NCI-H2227 (cell line): ENCODE data around the gene DEFB129.
"Not testable (repeated sequence)": the region's sequence is repeated elsewhere in the genome, so short reads cannot be mapped to it uniquely, and the experiment has no call there.

Experiments
- DNase-seq: peaks from one replicate; lab custom pipeline; 2025; ENCODE audit not compliant: unreplicated experiment; lab: John Stamatoyannopoulos, UW

Gene DEFB129, protein sequence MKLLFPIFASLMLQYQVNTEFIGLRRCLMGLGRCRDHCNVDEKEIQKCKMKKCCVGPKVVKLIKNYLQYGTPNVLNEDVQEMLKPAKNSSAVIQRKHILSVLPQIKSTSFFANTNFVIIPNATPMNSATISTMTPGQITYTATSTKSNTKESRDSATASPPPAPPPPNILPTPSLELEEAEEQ

DNA sequence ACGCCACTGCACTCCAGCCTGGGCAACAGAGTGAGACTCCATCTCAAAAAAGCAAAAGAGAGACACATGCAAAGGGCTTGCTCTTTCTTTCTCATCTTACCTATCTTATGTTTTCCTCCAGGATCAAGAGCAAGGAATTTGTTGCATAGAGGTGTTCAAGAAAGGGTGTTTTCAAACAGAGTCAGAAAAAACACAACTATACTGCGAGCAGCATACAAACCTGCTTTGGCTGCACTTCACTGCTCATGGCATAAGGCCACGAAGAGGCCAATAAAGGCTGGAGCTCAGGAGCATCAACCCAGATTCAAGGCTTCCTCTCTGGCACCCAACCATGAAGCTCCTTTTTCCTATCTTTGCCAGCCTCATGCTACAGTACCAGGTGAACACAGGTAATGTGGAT lies at the start of gene DEFB129:
Gene DEFB129 (plus strand): TSS at position 301 of the 400 bp plus-strand sequence. CDS start 31 bp downstream, at position 332.
- no peak for DNase-seq

DNA sequence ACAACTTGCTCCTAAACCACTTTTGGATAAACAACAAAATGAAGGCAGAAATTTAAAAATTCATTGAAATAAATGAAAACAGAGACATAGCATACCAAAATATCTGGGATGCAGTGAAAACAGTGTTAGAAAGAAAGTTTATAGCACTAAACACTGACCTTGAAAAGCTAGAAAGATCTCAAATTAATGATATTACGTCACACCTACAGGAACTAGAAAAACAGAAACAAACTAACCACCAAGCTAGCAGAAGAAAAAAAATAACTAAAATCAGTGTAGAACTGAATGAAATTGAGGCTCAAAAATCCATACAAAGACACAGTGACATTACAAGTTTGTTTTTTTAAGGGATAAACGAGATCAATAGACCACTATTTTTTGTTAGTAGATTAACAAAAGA lies 42.8 kb upstream of the DEFB129 start:
- DNase-seq: no peak

DNA sequence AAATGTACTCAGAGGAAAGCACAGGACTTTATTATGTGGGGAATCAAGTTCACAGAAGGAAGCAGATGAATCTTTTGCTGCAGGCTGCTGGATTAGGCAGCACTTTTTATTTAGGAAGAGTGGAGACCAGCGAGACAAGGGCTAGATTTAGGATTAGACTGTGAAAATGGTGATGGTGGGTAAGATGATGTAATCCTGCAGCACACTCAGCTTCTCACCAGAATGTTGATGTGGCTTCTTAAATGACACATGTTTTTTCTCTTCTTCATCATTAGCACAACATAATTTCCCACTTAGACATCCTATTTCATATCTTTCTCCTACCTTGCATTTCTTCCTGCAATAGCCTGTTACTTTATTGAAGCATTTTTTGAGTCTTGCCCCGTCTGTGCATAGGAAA lies 39.3 kb upstream of the DEFB129 start:
- DNase-seq: no peak

DNA sequence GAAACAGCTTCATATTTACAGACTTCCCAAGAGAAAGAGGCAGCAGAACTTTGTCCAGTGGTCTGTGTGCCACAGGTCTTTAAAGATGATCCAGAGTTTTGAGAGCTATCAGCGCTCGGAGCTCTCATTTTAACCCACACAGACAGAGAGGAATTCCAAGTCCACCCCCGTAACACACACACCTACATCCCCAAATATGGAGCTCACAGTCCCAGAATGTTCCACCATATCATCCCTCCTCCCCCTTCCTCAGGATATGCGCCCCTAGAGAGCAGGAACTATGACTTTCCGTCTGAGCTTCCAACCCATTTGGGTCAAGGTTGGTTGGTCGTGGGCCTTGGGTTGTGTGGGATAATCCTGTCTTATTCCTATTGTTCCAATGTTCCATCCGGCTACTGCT lies 37.4 kb upstream of the DEFB129 start, which contains the start of gene DEFB128:
Gene DEFB128 (minus strand): TSS at position 101 of the 400 bp plus-strand sequence. CDS start 88 bp downstream, at position 13.
- no peak for DNase-seq

DNA sequence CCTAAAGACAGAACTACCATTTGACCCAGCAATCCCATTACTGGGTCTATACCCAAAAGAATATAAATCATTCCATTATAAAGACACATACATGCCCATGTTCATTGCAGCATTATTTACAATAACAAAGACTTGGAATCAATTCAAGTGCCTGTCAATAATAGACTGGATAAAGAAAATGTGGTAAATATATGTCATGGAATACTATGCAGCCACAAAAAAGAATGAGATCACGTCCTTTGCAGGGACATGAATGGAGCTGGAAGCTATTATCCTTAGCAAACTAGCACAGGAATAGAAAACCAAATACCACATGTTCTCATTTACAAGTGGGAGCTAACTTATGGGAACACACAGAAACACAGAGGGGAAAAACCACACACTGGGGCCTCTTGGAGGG lies 28.8 kb upstream of the DEFB129 start:
- no peak for DNase-seq

DNA sequence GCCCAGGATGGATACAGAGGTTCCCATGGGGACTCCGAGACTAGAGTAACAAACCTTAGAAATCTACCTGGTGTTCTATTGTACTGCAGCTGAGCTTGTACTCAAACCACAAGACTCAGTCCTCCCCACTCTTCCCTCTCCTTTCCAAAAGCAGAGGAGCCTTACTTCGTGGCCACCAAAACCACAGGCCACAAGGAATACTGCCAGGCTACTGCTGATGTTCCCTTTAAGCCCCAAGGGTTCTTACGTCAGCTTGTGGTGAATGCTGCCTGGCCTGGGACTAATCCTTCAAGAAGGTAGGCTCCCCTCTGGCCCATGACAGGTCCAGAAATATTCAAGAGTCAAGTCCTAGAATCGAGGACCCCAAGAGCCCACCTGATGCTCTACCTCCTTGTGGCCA lies 27.1 kb upstream of the DEFB129 start:
- DNase-seq: no peak

DNA sequence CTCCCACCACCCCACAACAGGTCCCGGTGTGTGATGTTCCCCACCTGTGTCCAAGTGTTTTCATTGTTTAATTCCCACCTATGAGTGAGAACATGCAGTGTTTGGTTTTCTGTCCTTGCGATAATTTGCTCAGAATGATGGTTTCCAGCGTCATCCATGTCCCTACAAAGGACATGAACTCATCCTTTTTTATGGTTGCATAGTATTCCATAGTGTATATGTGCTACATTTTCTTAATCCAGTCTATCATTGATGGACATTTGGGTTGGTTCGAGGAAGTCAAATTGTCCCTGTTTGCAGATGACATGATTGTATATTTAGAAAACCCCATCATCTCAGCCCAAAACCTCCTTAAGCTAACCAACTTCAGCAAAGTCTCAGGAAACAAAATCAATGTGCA lies 23.4 kb upstream of the DEFB129 start:
- DNase-seq: not testable (repeated sequence)

DNA sequence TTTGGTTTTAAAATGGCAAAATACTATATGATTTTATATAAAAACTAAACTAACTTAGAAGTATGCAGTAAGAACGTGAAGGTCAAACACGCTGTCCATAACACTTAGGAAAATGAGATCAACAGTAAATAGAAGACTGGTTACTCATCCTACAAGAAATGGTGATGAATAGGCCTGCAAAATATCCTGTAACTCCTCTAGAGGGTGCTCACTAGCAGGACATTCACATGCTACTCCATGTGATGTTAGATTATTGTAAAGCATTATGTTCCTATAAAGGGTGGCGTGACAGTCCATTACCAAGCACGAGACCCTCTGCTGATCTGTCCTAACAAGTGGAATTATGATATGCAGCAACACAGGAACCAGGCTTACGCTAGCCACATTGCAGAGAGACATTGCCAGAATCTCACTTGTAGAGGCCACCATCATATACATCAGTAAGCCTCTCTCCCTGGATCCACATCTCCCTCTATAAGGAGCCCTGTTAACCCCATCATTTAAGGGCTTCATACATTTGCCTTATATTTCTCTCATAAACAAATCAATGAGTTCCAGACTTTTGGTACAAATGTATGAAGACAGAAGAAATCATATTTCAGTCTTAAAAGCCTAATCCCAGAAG lies 18.0 kb upstream of the DEFB129 start:
- peak; percentile 64 for DNase-seq

DNA sequence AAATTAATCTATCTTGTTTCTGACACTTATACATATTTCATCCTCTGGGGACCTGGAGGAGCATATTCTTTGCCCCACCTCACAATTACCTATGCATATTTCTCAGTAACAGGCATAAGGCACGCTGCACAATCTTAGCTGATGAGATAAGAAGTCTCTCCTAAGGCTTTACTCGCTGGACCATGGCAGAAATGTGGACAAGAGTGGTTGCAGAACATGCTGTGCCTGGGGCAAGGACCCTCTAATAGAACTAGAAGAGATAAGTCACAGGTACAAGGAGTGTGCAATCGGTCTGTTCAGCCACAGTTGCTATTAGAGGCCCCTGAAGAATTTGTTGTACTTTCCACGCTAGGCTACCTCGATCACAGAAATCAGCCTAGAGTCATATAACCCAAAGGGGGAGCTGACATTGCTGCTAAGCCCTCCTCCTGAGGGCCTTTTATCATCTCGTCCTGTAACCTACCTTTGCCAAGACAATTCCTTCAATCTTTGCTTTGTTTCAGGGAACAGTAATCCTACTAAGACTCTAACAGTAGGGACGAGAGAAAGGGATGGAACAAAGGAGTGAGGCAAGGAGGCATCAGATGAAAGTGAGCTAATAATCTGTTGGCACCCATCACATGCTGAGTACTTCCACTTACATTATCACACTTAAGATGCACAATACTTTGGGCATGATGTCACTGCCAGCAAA lies 16.1 kb upstream of the DEFB129 start:
- DNase-seq: no peak

DNA sequence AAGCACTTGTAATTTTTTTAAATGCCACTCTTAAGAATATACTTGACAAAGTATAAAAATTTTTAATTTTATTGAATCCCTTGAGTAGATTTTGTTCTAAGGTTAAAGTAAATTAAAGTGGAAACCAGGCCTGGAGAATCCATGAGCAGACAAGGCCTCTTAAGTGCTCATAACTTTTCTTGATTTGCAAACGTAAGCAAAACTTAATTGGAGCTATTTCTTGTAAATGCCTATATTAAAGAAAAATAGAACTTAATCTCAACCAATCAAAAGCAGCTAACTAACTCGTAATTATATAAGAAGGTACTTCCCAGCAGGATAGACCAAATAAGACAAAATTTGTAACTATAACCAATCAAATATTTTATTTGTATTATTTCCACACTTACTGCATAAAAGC lies 12.7 kb upstream of the DEFB129 start:
- DNase-seq: no peak

DNA sequence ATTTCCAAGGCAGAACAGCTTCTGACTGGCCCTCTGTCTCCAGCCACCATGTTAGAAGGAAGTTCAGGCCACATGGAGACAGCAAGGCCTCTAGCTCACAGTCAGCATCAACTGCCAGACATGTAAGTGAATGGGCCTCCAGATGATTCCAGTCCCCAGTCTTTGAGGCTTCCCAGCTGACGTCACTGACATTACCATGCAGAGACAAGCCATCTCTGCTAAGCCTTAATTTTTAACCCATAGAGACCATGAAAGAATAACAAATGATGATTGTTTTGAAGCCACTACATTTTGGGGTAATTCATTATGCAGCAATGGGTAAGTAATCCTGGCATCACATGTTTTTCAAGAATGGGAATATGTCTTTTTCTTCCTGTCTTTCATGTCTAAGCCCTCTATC lies 11.3 kb upstream of the DEFB129 start:
- no peak for DNase-seq

DNA sequence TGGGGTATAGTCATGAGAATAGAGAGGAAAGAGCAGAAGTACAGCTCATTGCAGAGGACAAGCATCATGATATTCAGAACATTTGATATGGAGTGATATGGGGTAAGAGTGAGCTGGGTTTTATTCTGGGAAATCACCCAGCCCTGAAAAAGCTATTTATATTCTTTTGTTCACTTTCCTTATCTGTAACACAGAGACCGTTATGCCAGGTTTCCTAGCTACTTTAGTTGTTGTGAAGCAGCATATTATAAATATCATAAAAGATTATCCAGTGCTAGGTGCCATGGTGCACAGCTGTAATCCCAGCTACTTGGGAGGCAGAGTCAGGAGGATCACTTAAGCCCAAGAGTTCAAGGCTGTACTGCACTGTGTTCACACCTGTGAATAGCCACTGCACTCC lies 9.8 kb upstream of the DEFB129 start:
- no peak for DNase-seq

DNA sequence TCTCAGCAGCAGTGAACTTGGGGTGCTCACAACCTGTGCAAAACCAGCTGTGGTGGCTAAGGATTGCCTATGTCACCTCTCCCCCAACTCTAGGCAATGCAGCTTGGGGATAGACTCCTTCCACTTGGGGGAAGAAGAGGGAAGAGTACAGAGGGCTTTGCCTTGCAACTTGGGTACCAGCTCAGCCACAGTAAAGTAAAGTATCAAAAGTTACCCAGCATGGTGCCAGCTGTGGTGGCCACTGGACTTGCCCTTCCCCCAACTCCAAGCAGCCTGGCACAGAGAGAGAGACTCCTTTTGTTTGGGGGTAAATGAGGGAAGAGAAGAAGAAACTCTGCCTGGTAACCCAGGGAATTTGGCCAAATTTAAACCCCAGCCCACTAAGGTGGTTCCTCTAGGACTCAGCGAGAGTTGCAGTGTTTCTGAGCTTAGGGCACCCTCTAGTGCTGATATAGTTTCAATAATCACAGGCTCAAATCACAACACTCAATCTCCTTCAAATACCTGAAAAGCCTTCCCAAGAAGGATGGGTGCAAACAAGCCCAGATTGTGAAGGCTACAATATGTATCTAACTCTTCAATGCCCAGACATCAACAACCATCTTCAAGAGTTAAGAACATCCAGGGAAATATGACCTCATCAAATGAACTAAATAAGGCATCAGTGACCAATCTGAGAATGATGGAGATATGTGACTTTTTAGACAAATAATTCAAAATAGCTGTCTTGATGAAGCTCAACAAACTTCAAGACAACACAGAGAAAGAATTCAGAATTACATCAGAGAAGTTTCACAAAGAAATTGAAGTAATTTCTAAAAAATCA lies 7.6 kb upstream of the DEFB129 start:
- peak; percentile 56 for DNase-seq

DNA sequence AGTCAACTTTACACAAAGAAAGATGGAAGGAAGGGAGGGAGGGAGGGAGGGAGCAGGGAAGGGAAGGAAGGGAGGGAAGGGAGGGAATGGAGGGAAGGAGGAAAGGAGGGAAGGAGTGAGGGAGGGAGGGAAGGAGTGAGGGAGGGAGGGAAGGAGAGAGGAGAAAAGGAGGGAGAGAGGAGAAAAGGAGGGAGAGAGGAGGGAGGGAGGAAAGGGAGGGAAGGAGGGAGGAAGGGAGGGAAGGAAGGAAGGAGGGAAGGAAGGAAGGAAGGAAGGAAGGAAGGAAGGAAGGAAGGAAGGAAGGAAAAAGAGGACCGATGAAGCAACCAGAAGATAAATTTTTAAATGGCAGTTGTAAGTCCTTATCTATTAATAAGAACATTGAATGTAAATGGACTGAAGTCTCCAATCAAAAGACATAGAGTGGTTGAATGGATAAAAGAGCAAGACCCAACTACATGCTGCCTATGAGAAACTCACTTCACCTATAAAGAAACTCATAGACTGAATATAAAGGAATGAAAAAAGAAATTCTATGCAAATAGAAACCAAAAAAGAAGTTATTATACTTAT lies 5.7 kb upstream of the DEFB129 start:
- DNase-seq: no peak

DNA sequence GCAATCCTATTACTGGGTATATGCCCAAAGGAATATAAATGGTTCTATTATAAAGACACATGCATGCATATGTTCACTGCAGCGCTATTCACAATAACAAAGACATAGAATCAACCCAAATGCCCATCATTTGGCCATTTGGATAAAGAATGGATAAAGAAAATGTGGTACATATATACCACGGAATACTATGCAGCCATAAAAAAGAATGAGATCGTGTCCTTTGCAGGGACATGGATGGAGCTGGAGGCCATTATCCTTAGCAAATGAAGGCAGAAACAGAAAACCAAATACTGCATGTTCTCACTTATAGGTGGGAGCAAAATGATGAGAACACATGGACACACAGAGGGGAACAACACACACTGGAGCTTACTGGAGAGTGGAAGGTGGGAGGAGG lies 1.2 kb upstream of the DEFB129 start:
- not testable (repeated sequence) for DNase-seq

DNA sequence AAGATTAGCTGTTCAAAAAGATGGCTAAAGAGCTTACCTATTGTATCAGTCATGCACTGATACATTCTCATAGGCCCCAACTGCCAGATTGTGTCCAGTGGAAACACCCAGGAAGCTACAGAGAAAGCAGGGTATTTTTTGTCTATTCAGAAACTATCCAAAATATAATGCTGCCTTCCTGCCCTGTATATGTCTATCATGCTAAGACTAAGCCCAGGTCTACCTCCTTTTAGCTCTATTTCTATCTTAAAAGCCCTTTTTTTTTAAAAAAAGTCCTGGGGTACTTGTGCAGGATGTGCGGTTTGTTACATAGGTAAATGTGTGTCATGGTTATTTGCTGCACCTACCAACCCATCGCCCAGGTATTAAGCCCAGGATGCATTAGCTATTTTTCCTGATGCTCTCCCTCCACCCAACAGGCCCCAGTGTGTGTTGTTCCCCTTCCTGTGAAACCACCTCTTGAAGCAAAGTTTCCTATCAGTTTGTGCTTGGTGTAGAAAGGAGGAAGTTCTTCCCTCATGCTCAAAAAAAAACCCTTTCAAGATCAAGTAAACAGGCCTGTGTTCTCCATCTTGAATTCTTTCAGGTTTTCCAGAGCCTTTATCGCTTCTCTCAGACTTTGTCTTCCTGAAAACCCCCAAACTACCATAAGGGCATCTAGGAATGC lies 514 bp downstream of the DEFB129 start:
- DNase-seq: no peak

DNA sequence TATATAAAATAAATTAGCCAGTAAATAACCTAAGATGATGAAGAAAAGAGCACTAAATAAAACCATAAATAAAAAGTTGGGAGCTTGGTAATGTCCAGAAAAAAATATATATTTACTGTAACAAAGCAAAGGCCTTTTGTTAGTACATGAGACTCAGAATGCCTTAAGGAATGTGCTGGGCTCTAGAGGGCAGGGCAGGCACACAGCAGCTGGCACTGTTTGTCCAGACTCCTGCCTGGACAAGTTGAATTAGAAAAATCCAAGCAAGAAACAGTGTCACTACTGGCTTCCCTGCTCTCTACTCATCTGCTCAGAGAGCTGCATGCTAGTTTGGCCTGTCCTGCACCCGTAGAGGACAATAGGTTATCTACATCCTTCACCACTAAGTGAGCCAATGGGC lies 8.8 kb downstream of the DEFB129 start:
- DNase-seq: no peak

DNA sequence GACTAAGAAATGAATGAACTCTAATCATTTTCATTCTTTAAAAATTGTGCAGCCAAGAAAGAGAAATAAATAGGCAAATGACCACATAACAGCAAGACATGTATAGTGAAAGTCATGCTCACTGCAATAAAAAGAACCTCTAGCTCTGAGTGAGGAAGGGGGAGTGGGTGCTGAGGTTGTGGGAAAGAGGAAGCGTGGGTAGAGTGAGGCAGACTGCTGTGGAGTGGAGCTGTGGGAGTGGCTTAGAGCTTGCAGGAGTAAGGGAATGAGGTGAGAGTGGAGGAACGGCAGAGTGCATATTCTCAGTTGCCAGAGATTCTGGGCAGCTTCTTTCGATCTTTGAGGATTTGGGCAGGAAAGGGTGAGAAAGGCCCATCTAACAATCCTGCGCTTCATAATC lies 10.4 kb downstream of the DEFB129 start:
- no peak for DNase-seq

DNA sequence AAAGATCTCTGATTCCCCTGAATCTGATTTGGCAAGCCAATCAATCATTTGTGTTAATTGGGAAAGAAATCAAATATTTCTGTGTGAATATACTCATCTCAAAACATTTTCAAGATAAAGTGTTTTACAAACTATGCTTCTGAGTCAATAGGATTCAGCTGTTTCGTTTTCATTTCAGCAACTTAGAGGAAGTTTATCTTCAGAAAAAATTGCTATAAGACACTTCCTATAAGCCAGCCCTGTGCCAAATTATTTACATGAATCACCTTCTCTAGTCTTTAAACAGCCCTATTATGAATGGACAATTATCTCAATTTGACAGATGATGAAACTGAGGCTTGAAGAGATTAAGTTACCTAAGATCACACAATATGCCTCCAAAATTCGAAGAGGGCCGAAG lies 10.9 kb downstream of the DEFB129 start:
- DNase-seq: no peak

DNA sequence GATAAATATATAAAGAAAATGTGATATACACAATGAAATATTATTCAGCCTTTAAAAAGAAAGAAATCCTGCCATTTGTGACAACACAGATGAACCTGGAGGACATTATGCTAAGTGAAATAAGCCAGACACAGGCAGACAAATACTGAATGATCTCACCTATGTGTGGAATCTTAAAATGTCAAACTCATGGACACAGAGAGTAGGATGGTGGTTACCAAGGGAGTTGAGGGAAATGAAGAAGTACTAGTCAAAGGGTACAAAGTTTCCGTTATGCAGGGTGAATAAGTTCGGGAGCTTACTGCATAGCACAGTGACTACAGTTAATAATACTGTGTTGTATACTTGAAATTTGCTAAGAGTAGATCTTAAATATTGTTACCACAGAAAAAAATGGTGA lies 15.8 kb downstream of the DEFB129 start:
- DNase-seq: no peak

DNA sequence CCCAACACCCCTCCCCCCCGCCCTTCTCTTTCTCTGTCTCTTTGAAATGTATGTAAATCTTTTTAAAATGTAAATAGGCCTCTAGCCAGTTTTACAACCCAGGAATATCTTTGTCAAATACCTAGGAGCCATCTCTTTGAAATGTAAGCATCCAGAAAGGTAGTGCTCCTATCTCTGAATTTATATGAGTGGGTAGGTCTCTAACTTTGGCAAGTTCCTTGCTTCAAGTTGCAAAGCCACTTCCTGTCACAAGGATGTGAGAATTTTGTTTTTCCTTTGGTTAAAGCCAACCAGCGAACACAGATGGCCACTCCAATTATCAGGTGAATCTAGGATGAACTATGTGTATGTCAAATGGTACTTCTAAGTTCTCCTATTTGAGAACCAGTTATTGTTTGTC lies 24.3 kb downstream of the DEFB129 start:
- no peak for DNase-seq
